HL-60 (cell line): ENCODE results near the gene CCDC106.

Experiments
- DNase-seq, 2 experiments: peaks; one replicate each; pipeline ENCODE4 v3.0.0-alpha.2; 2010 to 2020; ENCODE audit warnings: low read depth in 1 of 2, low spot score in 1 of 2
- H3K27ac ChIP-seq: fragments of 250-450 bp; sonication (Bioruptor Pico); replicated peaks from 2 replicates; pipeline ENCODE4 v1.5.1; 2020; ENCODE audit warnings: mild to moderate bottlenecking, moderate library complexity
- H3K27me3 ChIP-seq: fragments of 250-450 bp; sonication (Bioruptor Pico); 2 replicates; pipeline ENCODE4 v1.5.1; 2021; ENCODE audit warnings: mild to moderate bottlenecking, moderate library complexity; ENCODE audit not compliant: insufficient read depth, poor library complexity, severe bottlenecking
- H3K4me3 ChIP-seq: replicated peaks from 2 replicates; pipeline ENCODE4 v1.5.1; 2011; ENCODE audit warnings: mild to moderate bottlenecking, control low read depth, low read length; ENCODE audit not compliant: insufficient read depth
- CTCF ChIP-seq: IDR thresholded peaks from one replicate; pipeline ENCODE4 v1.5.1; 2011; ENCODE audit warnings: low read length, control low read depth, inconsistent platforms; ENCODE audit not compliant: insufficient read depth
- GABPA ChIP-seq: IDR thresholded peaks from 2 replicates; pipeline ENCODE4 v1.6.1; 2012; ENCODE audit warnings: low read depth
- POLR2AphosphoS5 ChIP-seq: IDR thresholded peaks from 2 replicates; pipeline ENCODE4 v1.6.1; 2012; ENCODE audit warnings: low read depth
- REST ChIP-seq: IDR thresholded peaks from 2 replicates; pipeline ENCODE4 v1.6.1; 2012; ENCODE audit warnings: low read depth; ENCODE audit not compliant: insufficient replicate concordance
- SPI1 ChIP-seq: IDR thresholded peaks from 2 replicates; pipeline ENCODE4 v1.6.1; 2012; ENCODE audit warnings: low read depth, mild to moderate bottlenecking, borderline replicate concordance

The CCDC106 gene

GRCh38 chr19:55620410-55621204, 27.4 kb upstream of the CCDC106 start:
- H3K27me3 ChIP-seq, result no peaks in the 10 kb centered on the region
- peak overlapping the region; percentile 72 for H3K27ac ChIP-seq
- TF ChIP-seq CTCF (no peak), POLR2AphosphoS5 (peak; percentile 91)
- peak; percentile 95 to 96 for DNase-seq
- no peak overlapping the region for H3K4me3 ChIP-seq

- no peak overlapping the region for H3K4me3 ChIP-seq
- no peaks in the 10 kb centered on the region for H3K27me3 ChIP-seq
- DNase-seq, result peak in 1 of 2 experiments; percentile 64
- peak overlapping the region; percentile 72 for H3K27ac ChIP-seq
- TF ChIP-seq GABPA, result no peak
- no peak for TF ChIP-seq POLR2AphosphoS5
- TF ChIP-seq CTCF, result no peak
- no peak for TF ChIP-seq SPI1
- TF ChIP-seq REST, result no peak
Measured at GRCh38 chr19:55621205-55621672, 26.8 kb upstream of the CCDC106 start.

- TF ChIP-seq GABPA, result no peak
- no peak for TF ChIP-seq CTCF
- no peak for TF ChIP-seq POLR2AphosphoS5
- TF ChIP-seq REST, result no peak
- no peak for TF ChIP-seq SPI1
- no peak for DNase-seq
- Histone ChIP-seq H3K27ac (no peak overlapping the region), H3K27me3 (no peaks in the 10 kb centered on the region), H3K4me3 (no peak overlapping the region)
Measured at GRCh38 chr19:55621673-55622231, 26.3 kb upstream of the CCDC106 start.
